Ascending aorta (tissue), 2 donors: ENCODE data around the gene NPIPB2. TPM values are rescaled to one million over a fixed set of nuclear protein-coding genes. Genes with fewer than 3 reads are reported as not detected.

Experiments used
- DNase-seq, 2 donors: peaks; one replicate each; pipeline ENCODE4 v3.0.0-alpha.2; 2019; ENCODE audit warnings: low spot score in 2 of 2
- H3K27ac ChIP-seq, 2 donors: fragments of 200-600 bp; sonication (generic); one replicate each; pipeline ENCODE4 v1.5.1; 2016 to 2017; ENCODE audit warnings: mild to moderate bottlenecking in 1 of 2
- H3K27me3 ChIP-seq: fragments of 200-600 bp; sonication (generic); one replicate; pipeline ENCODE4 v1.5.1; 2017
- H3K36me3 ChIP-seq, 2 donors: fragments of 200-600 bp; sonication (generic); one replicate each; pipeline ENCODE4 v1.5.1; 2016
- H3K4me1 ChIP-seq, 2 donors: fragments of 200-600 bp; sonication (generic); one replicate each; pipeline ENCODE4 v1.5.1; 2016 to 2017; ENCODE audit warnings: mild to moderate bottlenecking in 1 of 2
- H3K4me3 ChIP-seq, 2 donors: fragments of 200-600 bp; sonication (generic); one replicate each; pipeline ENCODE4 v1.5.1; 2016 to 2017; ENCODE audit warnings: mild to moderate bottlenecking in 1 of 2
- H3K9me3 ChIP-seq, 2 donors: fragments of 200-600 bp; sonication (generic); one replicate each; pipeline ENCODE4 v1.5.1; 2016
- intact Hi-C: fragments of 100-400 bp; cut with DNase I; formaldehyde crosslinking; loops from one replicate; pipeline ENCODE4 v1.15.1; 2023
- total RNA-seq: library from RNA; depleted of rRNA; stranded (reverse); fragments of >200 nt; gene quantifications from one replicate; pipeline ENCODE4 v1.1.0, GENCODE V29; 2016
- TF ChIP-seq, protein P1 (sequence below), 3 experiments: fragments of 200-600 bp in 2 of 3; fragments of 450-650 bp in 1 of 3; sonication (generic) in 2 of 3; IDR thresholded peaks; one replicate each; pipeline ENCODE4 v1.5.1; 2016 to 2019; ENCODE audit warnings: antibody characterized with exemption in 3 of 3, mild to moderate bottlenecking in 1 of 3, moderate library complexity in 1 of 3

The NPIPB2 gene
- total RNA-seq, 1 donor from 2014 or later = 28.1 TPM

DNA sequence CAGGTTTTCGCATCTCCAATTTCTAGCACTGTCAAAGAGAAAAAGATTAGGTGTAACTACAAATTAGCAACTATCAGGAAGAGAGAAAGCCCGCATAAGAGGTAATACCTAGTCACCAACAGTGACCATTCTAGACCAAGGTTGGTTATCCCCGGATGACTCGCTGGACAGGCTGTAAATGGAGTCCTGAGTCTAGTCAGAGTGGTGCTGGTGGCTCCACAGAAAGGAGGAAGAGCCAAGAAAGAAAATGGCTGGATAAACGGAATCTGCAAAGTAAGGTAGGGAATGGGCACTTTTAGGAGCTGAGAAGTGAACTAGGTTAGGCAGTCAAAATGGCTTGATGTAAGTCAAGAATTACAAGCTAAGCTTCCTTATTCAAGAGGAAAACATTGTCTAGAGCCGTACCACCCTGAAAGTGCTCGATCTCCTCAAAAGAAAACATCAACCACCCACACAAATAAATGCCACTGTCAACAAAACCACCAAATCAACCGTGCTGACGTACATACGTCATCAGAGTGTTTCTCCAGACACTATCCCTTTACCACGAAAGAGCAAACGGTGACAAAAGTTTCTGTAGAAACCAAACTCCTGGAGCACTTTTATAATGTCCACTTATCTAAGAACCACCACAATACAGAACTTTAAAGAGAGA is 28.3 kb downstream of the NPIPB2 start:
- intact Hi-C loops = loop anchor here (2.0 kb wide), 1 partner anchor 149 kb away; no protein-coding TSS in a partner anchor
- no peak for DNase-seq
- H3K27ac ChIP-seq = no peak overlapping the region
- no peaks in the 10 kb centered on the region for H3K9me3 ChIP-seq
- no peaks in the 10 kb centered on the region for H3K36me3 ChIP-seq
- no peaks in the 10 kb centered on the region for H3K27me3 ChIP-seq
- TF ChIP-seq, protein P1, sequence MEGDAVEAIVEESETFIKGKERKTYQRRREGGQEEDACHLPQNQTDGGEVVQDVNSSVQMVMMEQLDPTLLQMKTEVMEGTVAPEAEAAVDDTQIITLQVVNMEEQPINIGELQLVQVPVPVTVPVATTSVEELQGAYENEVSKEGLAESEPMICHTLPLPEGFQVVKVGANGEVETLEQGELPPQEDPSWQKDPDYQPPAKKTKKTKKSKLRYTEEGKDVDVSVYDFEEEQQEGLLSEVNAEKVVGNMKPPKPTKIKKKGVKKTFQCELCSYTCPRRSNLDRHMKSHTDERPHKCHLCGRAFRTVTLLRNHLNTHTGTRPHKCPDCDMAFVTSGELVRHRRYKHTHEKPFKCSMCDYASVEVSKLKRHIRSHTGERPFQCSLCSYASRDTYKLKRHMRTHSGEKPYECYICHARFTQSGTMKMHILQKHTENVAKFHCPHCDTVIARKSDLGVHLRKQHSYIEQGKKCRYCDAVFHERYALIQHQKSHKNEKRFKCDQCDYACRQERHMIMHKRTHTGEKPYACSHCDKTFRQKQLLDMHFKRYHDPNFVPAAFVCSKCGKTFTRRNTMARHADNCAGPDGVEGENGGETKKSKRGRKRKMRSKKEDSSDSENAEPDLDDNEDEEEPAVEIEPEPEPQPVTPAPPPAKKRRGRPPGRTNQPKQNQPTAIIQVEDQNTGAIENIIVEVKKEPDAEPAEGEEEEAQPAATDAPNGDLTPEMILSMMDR (IDR thresholded peaks at IDR 0.05) = no peak
- H3K4me3 ChIP-seq = peak overlapping the region; percentile 87 to 99
- H3K4me1 ChIP-seq = peaks cover 0 to 36% of the 10 kb centered on the region in 2 donors

DNA sequence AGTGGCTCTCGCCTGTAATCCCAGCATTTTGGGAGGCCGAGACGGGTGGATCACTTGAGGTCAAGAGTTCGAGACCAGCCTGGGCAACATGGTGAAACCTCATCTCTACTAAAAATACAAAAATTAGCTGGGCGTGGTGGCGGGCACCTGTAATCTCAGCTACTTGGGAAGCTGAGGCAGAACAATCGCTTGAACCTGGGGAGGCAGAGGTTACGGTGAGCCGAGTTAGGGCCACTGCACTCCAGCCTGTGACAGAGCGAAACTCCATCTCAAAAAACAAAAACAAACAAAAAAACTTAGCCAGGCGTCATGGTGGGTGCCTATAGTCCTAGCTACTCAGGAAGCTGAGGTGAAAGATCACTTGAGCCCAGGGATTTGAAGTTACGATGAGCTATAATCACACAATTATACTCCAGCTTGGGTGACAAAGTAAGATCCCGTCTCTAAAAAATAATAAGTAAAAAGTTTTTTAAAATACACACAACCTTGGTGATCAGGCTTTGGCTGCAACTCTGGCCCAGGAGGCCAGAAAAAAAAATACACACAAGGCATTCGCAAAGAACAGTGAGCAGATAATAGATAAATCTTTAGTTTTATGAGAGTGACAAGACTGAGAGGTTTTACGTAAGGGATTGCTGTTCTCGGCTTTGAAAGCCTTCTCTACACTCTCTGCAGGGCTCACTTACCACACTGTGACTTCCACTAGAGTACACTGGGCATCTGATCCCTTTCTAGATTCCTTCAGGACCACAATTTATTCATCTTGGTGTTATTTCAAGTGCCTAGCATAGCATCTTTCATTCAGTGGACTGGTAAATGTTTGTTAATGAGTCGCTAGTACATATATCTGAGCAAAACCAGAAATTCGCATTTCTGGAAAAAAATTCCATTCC is 31.9 kb downstream of the NPIPB2 start:
- TF ChIP-seq, protein P1 (IDR thresholded peaks at IDR 0.05) = no peak
- H3K4me3 ChIP-seq = no peak overlapping the region
- peak overlapping the region in 1 of 2 donors; percentile 12 for H3K27ac ChIP-seq
- intact Hi-C loops = no loop called here
- H3K27me3 ChIP-seq = no peaks in the 10 kb centered on the region
- H3K9me3 ChIP-seq = no peaks in the 10 kb centered on the region
- no peak for DNase-seq
- peaks cover 0 to 43% of the 10 kb centered on the region in 2 donors for H3K4me1 ChIP-seq
- peaks cover 0 to 3% of the 10 kb centered on the region in 2 donors for H3K36me3 ChIP-seq

DNA sequence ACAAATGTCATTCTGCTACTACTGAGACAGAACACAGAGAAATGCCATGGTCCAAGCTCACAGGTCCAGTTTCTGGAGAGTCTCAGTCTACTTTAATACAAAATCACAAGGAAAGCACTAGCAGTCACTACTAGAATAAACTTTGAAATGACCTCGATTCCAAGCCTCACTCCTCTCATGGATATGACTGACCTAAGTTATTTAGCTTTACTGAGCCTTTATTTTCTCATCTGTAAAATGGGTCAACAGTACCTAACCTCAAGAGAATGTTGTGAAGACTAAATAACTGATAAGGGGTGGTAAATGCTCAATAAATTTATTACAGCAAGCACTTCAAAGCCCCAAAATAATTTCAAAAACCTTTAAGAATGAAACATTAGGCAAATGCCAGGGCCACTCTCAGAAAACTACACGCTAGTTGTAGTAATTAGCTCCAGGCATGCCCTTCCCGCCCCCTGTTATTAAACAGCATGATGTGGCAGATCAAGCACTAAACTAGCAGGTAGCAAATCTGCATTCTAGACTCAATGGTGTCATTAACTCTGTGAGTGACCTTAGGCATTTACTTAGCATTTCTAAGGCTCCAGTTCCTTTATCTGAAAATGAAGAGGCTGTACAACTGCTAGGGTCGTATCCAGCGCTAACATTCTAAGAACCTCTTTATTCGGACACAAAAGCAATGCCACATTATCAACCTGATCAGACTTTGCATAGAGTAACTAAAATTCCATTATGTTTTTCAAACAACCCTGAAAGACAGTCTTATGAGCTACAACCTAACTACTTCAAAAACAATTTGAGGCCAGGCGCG is 34.5 kb downstream of the NPIPB2 start:
- intact Hi-C loops = no loop called here
- Histone ChIP-seq H3K27ac (no peak overlapping the region), H3K4me1 (peaks cover 0 to 26% of the 10 kb centered on the region in 2 donors), H3K4me3 (no peak overlapping the region), H3K27me3 (no peaks in the 10 kb centered on the region), H3K36me3 (peaks cover 0 to 7% of the 10 kb centered on the region in 2 donors), H3K9me3 (no peaks in the 10 kb centered on the region)
- DNase-seq = no peak
- TF ChIP-seq, protein P1 (IDR thresholded peaks at IDR 0.05) = no peak

DNA sequence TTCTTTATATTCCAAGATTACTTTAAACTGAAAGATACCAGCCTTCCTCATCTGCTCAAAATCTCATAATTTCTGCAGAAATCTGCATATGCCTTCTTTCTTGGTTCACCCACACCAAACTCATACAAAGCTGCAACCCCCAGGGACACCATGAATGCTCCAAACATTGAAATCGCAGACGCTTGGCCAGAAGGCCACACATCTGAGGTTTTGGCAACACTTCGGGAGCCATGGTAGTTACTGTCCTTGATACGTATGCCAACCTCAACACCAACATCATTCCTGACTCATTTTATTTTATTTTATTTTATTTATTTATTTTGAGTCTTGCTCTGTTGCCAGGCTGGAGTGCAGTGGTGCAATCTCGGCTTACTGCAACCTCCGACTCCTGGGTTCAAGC is 37.9 kb downstream of the NPIPB2 start:
- Histone ChIP-seq H3K4me3 (no peak overlapping the region), H3K9me3 (no peaks in the 10 kb centered on the region), H3K4me1 (peaks cover 0 to 7% of the 10 kb centered on the region in 2 donors), H3K27ac (no peak overlapping the region), H3K27me3 (no peaks in the 10 kb centered on the region), H3K36me3 (peaks cover 0 to 7% of the 10 kb centered on the region in 2 donors)
- TF ChIP-seq, protein P1 (IDR thresholded peaks at IDR 0.05) = no peak
- intact Hi-C loops = no loop called here
- DNase-seq = no peak

- H3K4me3 ChIP-seq = no peak overlapping the region
- no peaks in the 10 kb centered on the region for H3K9me3 ChIP-seq
- intact Hi-C loops = no loop called here
- no peak overlapping the region for H3K27ac ChIP-seq
- no peaks in the 10 kb centered on the region for H3K27me3 ChIP-seq
- DNase-seq = no peak
- H3K4me1 ChIP-seq = peaks cover 0 to 13% of the 10 kb centered on the region in 2 donors
- H3K36me3 ChIP-seq = peaks cover 0 to 7% of the 10 kb centered on the region in 2 donors
- TF ChIP-seq, protein P1 (IDR thresholded peaks at IDR 0.05) = no peak
Measured at GRCh38 chr16:11901091-11901490, 40.8 kb downstream of the NPIPB2 start.
